ENCODE measurements around the gene EVA1A.
"Not testable (repeated sequence)": the region's sequence is repeated elsewhere in the genome, so short reads cannot be mapped to it uniquely, and the experiment has no call there.

GRCh38 chr2:75486735-75487134 lies 74.0 kb downstream of the EVA1A start:
- TF ChIP-seq CTCF (conservative IDR thresholded peaks at IDR 0.05 in 1 of 2, IDR thresholded peaks at IDR 0.05 in 1 of 2; ENCODE audit: low read depth in 1 of 2, low read length in 2 of 2); EZH2 (IDR thresholded peaks at IDR 0.05; ENCODE audit: low read length, missing control alignments): not testable (repeated sequence)

Measured in fibroblast of lung (primary cell).